Gastroesophageal sphincter (tissue), 3 donors: ENCODE results near the gene IL18R1.

Experiments
- CTCF ChIP-seq, 4 experiments: fragments of 200-600 bp in 2 of 4; fragments of 450-650 bp in 2 of 4; sonication (generic) in 1 of 4; IDR thresholded peaks; one replicate each; pipeline ENCODE4 v1.5.1; 2017 to 2019; ENCODE audit warnings: antibody characterized with exemption in 4 of 4, mild to moderate bottlenecking in 2 of 4, moderate library complexity in 2 of 4
- EP300 ChIP-seq: sonication (generic); formaldehyde crosslinking; IDR thresholded peaks from one replicate; pipeline ENCODE4 v1.6.1; 2017; ENCODE audit warnings: antibody characterized with exemption, mild to moderate bottlenecking
- POLR2A ChIP-seq, 2 donors: fragments of 450-650 bp; IDR thresholded peaks; one replicate each; pipeline ENCODE4 v1.6.1; 2017; ENCODE audit warnings: antibody characterized with exemption in 2 of 2, mild to moderate bottlenecking in 2 of 2, moderate library complexity in 1 of 2

DNA sequence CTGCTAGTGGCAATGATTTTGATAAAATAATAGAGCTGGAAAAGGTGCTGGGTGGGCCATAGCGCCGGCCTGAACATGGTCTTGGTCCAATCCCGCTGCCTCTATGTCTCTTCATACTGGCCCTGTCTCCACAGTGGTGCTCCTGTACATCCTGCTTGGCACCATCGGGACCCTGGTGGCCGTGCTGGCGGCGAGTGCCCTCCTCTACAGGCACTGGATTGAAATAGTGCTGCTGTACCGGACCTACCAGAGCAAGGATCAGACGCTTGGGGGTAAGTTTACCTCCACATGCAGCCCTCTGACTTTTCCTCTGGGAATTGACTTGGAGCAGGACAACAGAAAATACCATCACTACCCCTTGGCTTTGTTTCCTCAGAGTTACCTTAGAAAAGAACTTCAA is 91.3 kb downstream of the IL18R1 start:
- TF ChIP-seq POLR2A (IDR thresholded peaks at IDR 0.05) (no peak), CTCF (IDR thresholded peaks at IDR 0.05) (no peak), EP300 (no peak)
